HepG2 (cell line): ENCODE measurements around the gene CA11. TPM values are rescaled to one million over a fixed set of nuclear protein-coding genes. Genes with fewer than 3 reads are reported as not detected.

Source experiments
- ATRX ChIP-seq: sonication (generic); formaldehyde crosslinking; IDR thresholded peaks from 2 replicates; pipeline ENCODE4 v1.4.0; 2020; ENCODE audit warnings: missing genetic modification reagents, borderline replicate concordance
- ELF3 ChIP-seq: IDR thresholded peaks from 2 replicates; pipeline ENCODE4 v1.6.1; 2016; ENCODE audit warnings: missing genetic modification reagents, missing compliant biosample characterization
- FOXK2 ChIP-seq: fragments of 450-650 bp; IDR thresholded peaks from 2 replicates; pipeline ENCODE4 v1.6.1; 2016
- KAT7 ChIP-seq: IDR thresholded peaks from 2 replicates; pipeline ENCODE4 v1.6.1; 2018; ENCODE audit warnings: borderline replicate concordance, missing compliant biosample characterization
- MEIS1 ChIP-seq: sonication (generic); formaldehyde crosslinking; IDR thresholded peaks from 2 replicates; pipeline ENCODE4 v1.9.0; 2021; ENCODE audit warnings: mild to moderate bottlenecking, missing genetic modification reagents, moderate library complexity, borderline replicate concordance
- MZF1 ChIP-seq: sonication (generic); formaldehyde crosslinking; IDR thresholded peaks from 2 replicates; pipeline ENCODE4 v1.8.1; 2023; ENCODE audit warnings: mild to moderate bottlenecking, missing genetic modification reagents, borderline replicate concordance
- PHF21A ChIP-seq: sonication (generic); formaldehyde crosslinking; IDR thresholded peaks from 2 replicates; pipeline ENCODE4 v1.5.0; 2020; ENCODE audit warnings: mild to moderate bottlenecking, missing genetic modification reagents
- POLR2AphosphoS5 ChIP-seq: IDR thresholded peaks from 2 replicates; pipeline ENCODE4 v1.6.1; 2012; ENCODE audit warnings: low read depth, low read length
- SP2 ChIP-seq: sonication (generic); formaldehyde crosslinking; IDR thresholded peaks from 2 replicates; pipeline ENCODE4 v1.5.1; 2020; ENCODE audit warnings: mild to moderate bottlenecking, missing genetic modification reagents
- ZNF557 ChIP-seq: sonication (generic); formaldehyde crosslinking; IDR thresholded peaks from 2 replicates; pipeline ENCODE4 v1.4.0; 2020; ENCODE audit warnings: missing genetic modification reagents
- ZNF598 ChIP-seq: sonication (generic); formaldehyde crosslinking; IDR thresholded peaks from 2 replicates; pipeline ENCODE4 v1.5.1; 2020; ENCODE audit warnings: mild to moderate bottlenecking, missing genetic modification reagents, borderline replicate concordance
- ZNF674 ChIP-seq: sonication (generic); formaldehyde crosslinking; IDR thresholded peaks from 2 replicates; pipeline ENCODE4 v1.5.0; 2020; ENCODE audit warnings: low read depth, mild to moderate bottlenecking, missing genetic modification reagents
- ZNF761 ChIP-seq: sonication (generic); formaldehyde crosslinking; conservative IDR thresholded peaks from 2 replicates; pipeline ENCODE4 v1.4.0; 2020; ENCODE audit warnings: mild to moderate bottlenecking, missing genetic modification reagents
- polyA plus RNA-seq, 8 experiments: library from polyadenylated mRNA; depleted of rRNA in 3 of 8; stranded (reverse) in 7 of 8; unstranded in 1 of 8; fragments of >200 nt; fragmentation: Illumina TruSeq in 4 of 8; extraction: Trizol in 4 of 8; gene quantifications; 2 replicates each; pipeline versions ENCODE4 v1.2.1 to v1.2.3, GENCODE V29; 2011 to 2016; ENCODE audit warnings: low read depth in 4 of 8, missing spikeins in 1 of 8, mixed read lengths in 1 of 8; ENCODE audit not compliant: insufficient read depth in 1 of 8
- total RNA-seq, 5 experiments: library from RNA; depleted of rRNA; stranded (reverse); fragments of >200 nt; fragmentation: Illumina TruSeq; extraction: Trizol; gene quantifications; 2 replicates each; pipeline ENCODE4 v1.2.3, GENCODE V29; 2016; ENCODE audit warnings: low read depth in 1 of 5
- TF ChIP-seq, protein P1 (sequence below), 2 experiments: fragments of 450-650 bp in 1 of 2; sonication (generic) in 1 of 2; formaldehyde crosslinking in 1 of 2; IDR thresholded peaks; 2 replicates each; pipeline versions ENCODE4 v1.6.1 to v1.8.0; 2016 to 2022; ENCODE audit warnings: antibody characterized with exemption in 1 of 2, mild to moderate bottlenecking in 1 of 2, missing genetic modification reagents in 1 of 2

Gene CA11
- total and polyA plus RNA-seq, 2 of the 13 experiments (the other 11 are each of a cell fraction or from before 2014, with no cell fraction given), result 0.41 to 0.58 TPM

GRCh38 chr19:48637948-48638830 is 7.8 kb downstream of the CA11 start (continued):
- TF ChIP-seq KAT7 (CRISPR knock-in tag) (no peak), ELF3 (CRISPR knock-in tag) (no peak), SP2 (CRISPR knock-in tag) (no peak), ZNF674 (no peak), PHF21A (CRISPR knock-in tag) (no peak), POLR2AphosphoS5 (no peak), FOXK2 (peak; percentile 90), MEIS1 (CRISPR knock-in tag) (no peak), ATRX (CRISPR knock-in tag) (no peak), MZF1 (CRISPR knock-in tag) (no peak), ZNF761 (CRISPR knock-in tag) (no peak), ZNF557 (CRISPR knock-in tag) (no peak), ZNF598 (no peak)
- TF ChIP-seq, protein P1, sequence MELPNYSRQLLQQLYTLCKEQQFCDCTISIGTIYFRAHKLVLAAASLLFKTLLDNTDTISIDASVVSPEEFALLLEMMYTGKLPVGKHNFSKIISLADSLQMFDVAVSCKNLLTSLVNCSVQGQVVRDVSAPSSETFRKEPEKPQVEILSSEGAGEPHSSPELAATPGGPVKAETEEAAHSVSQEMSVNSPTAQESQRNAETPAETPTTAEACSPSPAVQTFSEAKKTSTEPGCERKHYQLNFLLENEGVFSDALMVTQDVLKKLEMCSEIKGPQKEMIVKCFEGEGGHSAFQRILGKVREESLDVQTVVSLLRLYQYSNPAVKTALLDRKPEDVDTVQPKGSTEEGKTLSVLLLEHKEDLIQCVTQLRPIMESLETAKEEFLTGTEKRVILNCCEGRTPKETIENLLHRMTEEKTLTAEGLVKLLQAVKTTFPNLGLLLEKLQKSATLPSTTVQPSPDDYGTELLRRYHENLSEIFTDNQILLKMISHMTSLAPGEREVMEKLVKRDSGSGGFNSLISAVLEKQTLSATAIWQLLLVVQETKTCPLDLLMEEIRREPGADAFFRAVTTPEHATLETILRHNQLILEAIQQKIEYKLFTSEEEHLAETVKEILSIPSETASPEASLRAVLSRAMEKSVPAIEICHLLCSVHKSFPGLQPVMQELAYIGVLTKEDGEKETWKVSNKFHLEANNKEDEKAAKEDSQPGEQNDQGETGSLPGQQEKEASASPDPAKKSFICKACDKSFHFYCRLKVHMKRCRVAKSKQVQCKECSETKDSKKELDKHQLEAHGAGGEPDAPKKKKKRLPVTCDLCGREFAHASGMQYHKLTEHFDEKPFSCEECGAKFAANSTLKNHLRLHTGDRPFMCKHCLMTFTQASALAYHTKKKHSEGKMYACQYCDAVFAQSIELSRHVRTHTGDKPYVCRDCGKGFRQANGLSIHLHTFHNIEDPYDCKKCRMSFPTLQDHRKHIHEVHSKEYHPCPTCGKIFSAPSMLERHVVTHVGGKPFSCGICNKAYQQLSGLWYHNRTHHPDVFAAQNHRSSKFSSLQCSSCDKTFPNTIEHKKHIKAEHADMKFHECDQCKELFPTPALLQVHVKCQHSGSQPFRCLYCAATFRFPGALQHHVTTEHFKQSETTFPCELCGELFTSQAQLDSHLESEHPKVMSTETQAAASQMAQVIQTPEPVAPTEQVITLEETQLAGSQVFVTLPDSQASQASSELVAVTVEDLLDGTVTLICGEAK (IDR thresholded peaks at IDR 0.05), result no peak
- TF ChIP-seq, protein P1 (CRISPR knock-in tag; IDR thresholded peaks at IDR 0.05), result no peak
